Parathyroid adenoma (tissue), 2 donors: ENCODE data around the gene SPEM2.
"Not testable (repeated sequence)": the region's sequence is repeated elsewhere in the genome, so short reads cannot be mapped to it uniquely, and the experiment has no call there.

Experiments
- H2AFZ ChIP-seq: fragments of 300-600 bp; sonication (generic); one replicate; pipeline ENCODE4 v1.7.0; 2017; ENCODE audit warnings: antibody characterized with exemption, mild to moderate bottlenecking
- H3K27ac ChIP-seq: fragments of 300-600 bp; sonication (generic); one replicate; pipeline ENCODE4 v1.7.0; 2017
- H3K27me3 ChIP-seq: fragments of 300-600 bp; sonication (generic); one replicate; pipeline ENCODE4 v1.7.0; 2017; ENCODE audit warnings: low read length; ENCODE audit not compliant: control insufficient read depth, insufficient read depth
- H3K36me3 ChIP-seq: fragments of 300-600 bp; sonication (generic); one replicate; pipeline ENCODE4 v1.7.0; 2017; ENCODE audit warnings: low read length; ENCODE audit not compliant: control insufficient read depth, insufficient read depth
- H3K4me1 ChIP-seq: fragments of 300-600 bp; sonication (generic); one replicate; pipeline ENCODE4 v1.7.0; 2017; ENCODE audit warnings: control low read depth
- H3K4me2 ChIP-seq: fragments of 300-600 bp; sonication (generic); one replicate; pipeline ENCODE4 v1.7.0; 2017; ENCODE audit warnings: low read length
- H3K4me3 ChIP-seq: fragments of 300-600 bp; sonication (generic); one replicate; pipeline ENCODE4 v1.7.0; 2017; ENCODE audit warnings: low read depth, low read length
- H3K79me2 ChIP-seq: fragments of 300-600 bp; sonication (generic); one replicate; pipeline ENCODE4 v1.7.0; 2017; ENCODE audit warnings: control low read depth
- H3K9ac ChIP-seq: fragments of 300-600 bp; sonication (generic); one replicate; pipeline ENCODE4 v1.7.0; 2017; ENCODE audit warnings: mild to moderate bottlenecking
- H3K9me3 ChIP-seq: fragments of 300-600 bp; sonication (generic); one replicate; pipeline ENCODE4 v1.7.0; 2017; ENCODE audit warnings: low read length; ENCODE audit not compliant: control insufficient read depth
- TF ChIP-seq, protein P1 (sequence below): fragments of 300-600 bp; sonication (generic); IDR thresholded peaks from one replicate; pipeline ENCODE4 v1.7.0; 2017; ENCODE audit warnings: antibody characterized with exemption, mild to moderate bottlenecking
- donor health status: primary hyperparathyroidism.

Gene SPEM2

GRCh38 chr17:7466639-7467341, 41.4 kb downstream of the SPEM2 start:
- H3K4me1 ChIP-seq, result peaks cover 41% of the 10 kb centered on the region
- no peak overlapping the region for H3K9ac ChIP-seq
- H3K27ac ChIP-seq, result peak overlapping the region; percentile 89
- H3K4me3 ChIP-seq, result no peak overlapping the region
- H3K9me3 ChIP-seq, result no peaks in the 10 kb centered on the region
- no peaks in the 10 kb centered on the region for H3K36me3 ChIP-seq
- peak overlapping the region; percentile 29 for H3K4me2 ChIP-seq
- no peaks in the 10 kb centered on the region for H3K27me3 ChIP-seq
- peak overlapping the region; percentile 39 for H2AFZ ChIP-seq
- TF ChIP-seq, protein P1, sequence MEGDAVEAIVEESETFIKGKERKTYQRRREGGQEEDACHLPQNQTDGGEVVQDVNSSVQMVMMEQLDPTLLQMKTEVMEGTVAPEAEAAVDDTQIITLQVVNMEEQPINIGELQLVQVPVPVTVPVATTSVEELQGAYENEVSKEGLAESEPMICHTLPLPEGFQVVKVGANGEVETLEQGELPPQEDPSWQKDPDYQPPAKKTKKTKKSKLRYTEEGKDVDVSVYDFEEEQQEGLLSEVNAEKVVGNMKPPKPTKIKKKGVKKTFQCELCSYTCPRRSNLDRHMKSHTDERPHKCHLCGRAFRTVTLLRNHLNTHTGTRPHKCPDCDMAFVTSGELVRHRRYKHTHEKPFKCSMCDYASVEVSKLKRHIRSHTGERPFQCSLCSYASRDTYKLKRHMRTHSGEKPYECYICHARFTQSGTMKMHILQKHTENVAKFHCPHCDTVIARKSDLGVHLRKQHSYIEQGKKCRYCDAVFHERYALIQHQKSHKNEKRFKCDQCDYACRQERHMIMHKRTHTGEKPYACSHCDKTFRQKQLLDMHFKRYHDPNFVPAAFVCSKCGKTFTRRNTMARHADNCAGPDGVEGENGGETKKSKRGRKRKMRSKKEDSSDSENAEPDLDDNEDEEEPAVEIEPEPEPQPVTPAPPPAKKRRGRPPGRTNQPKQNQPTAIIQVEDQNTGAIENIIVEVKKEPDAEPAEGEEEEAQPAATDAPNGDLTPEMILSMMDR, result no peak
- peaks cover 73% of the 10 kb centered on the region for H3K79me2 ChIP-seq

DNA sequence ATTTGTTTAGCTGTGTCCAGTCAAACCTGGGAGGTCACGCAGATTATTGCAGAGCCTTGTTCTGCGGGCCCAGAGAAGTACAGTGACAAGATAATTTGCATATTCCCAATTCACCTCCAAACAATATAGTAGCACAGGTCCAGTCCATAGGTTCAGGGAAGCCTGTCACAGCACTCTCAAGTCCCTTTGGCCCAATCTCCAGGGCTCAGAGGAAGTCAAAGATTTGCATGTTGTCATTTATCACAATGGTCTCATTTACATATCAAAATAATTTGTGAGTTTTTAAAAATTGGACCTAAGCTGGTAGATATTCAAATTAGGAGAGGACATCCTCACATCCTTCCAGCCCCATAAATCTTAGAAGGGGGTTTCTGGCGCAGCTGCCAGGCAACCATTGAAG, 42.1 kb downstream of the SPEM2 start:
- Histone ChIP-seq H3K9me3 (no peaks in the 10 kb centered on the region), H3K36me3 (no peaks in the 10 kb centered on the region), H3K9ac (no peak overlapping the region), H3K79me2 (peaks cover 75% of the 10 kb centered on the region), H3K4me1 (peaks cover 44% of the 10 kb centered on the region), H2AFZ (no peak overlapping the region), H3K4me3 (no peak overlapping the region), H3K27ac (peak overlapping the region; percentile 89), H3K4me2 (peak overlapping the region; percentile 29), H3K27me3 (no peaks in the 10 kb centered on the region)
- TF ChIP-seq, protein P1, result no peak

GRCh38 chr17:7468290-7468689, 42.9 kb downstream of the SPEM2 start:
- Histone ChIP-seq H3K4me1 (peaks cover 44% of the 10 kb centered on the region), H2AFZ (no peak overlapping the region), H3K4me2 (no peak overlapping the region), H3K9me3 (no peaks in the 10 kb centered on the region), H3K27me3 (no peaks in the 10 kb centered on the region), H3K9ac (no peak overlapping the region), H3K79me2 (peaks cover 74% of the 10 kb centered on the region), H3K27ac (peak overlapping the region; percentile 89), H3K4me3 (no peak overlapping the region), H3K36me3 (no peaks in the 10 kb centered on the region)
- TF ChIP-seq, protein P1, result no peak

DNA sequence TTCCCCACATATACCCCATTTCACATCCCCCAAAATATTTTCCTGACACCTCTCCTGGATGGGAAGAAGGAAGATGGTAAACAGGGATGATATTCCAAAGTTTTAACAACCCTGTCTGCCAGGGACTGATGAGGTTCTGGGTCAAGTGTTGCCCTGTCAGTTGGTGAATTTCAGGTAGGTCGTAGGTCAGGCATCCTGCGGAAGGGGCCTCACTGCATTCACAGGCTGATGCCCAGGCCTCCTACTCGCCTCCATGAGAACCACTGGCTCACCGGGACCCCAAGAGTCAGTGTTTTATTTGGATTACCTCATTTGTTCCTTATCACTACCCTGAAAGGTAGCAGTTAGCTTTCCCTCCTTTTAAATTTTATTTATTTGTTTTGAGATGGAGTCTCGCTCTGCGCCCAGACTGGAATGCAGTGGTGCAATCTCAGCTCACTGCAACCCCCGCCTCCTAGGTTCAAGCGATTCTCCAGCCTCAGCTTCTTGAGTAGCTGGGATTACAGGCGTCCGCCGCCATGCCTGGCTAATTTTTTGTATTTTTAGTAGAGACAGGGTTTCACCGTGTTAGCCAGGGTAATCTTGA, 43.5 kb downstream of the SPEM2 start:
- Histone ChIP-seq H3K79me2 (peaks cover 75% of the 10 kb centered on the region), H3K9ac (no peak overlapping the region), H3K27ac (peak overlapping the region; percentile 89), H3K4me3 (peak overlapping the region; percentile 6), H3K9me3 (no peaks in the 10 kb centered on the region), H2AFZ (no peak overlapping the region), H3K4me2 (peak overlapping the region; percentile 37), H3K36me3 (no peaks in the 10 kb centered on the region), H3K4me1 (peaks cover 44% of the 10 kb centered on the region), H3K27me3 (no peaks in the 10 kb centered on the region)
- TF ChIP-seq, protein P1, result no peak

DNA sequence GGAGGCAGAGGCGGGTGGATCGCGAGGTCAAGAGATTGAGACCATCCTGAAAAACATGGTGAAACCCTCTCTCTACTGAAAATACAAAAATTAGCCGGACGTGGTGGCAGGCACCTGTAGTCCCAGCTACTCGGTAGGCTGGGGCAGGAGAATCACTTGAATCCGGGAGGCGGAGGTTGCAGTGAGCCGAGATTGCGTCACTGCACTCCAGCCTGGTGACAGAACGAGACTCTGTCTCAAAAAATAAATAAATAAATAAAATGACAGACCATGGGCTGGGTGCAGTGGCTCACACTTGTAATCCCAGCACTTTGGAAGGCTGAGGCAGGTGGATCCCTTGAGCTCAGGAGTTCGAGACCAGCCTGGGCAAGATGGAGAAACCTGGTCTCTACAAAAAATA, 44.4 kb downstream of the SPEM2 start:
- Histone ChIP-seq H3K4me1 (peaks cover 44% of the 10 kb centered on the region), H3K27ac (peak overlapping the region; percentile 89), H3K79me2 (peaks cover 78% of the 10 kb centered on the region)
- not testable (repeated sequence) for H3K36me3 ChIP-seq, H3K4me3 ChIP-seq, H3K9me3 ChIP-seq, H3K4me2 ChIP-seq, H3K27me3 ChIP-seq, H3K9ac ChIP-seq, H2AFZ ChIP-seq

GRCh38 chr17:7470457-7470973, 45.1 kb downstream of the SPEM2 start:
- H3K9ac ChIP-seq, H2AFZ ChIP-seq, H3K36me3 ChIP-seq, H3K4me2 ChIP-seq, H3K27me3 ChIP-seq, H3K4me3 ChIP-seq, H3K9me3 ChIP-seq: not testable (repeated sequence)
- peak overlapping the region; percentile 89 for H3K27ac ChIP-seq
- peaks cover 44% of the 10 kb centered on the region for H3K4me1 ChIP-seq
- H3K79me2 ChIP-seq, result peaks cover 81% of the 10 kb centered on the region
